Retinal pigment epithelial cell (primary cell): Measurements from ENCODE around the gene CSNK1G1.

Experiments used
- DNase-seq: peaks from one replicate; pipeline ENCODE4 v3.0.0-alpha.2; 2010; ENCODE audit warnings: low read depth
- H3K4me3 ChIP-seq: 2 replicates; pipeline ENCODE4 v1.5.1; 2011; ENCODE audit warnings: mild to moderate bottlenecking, low read length, control low read depth, moderate library complexity
- CTCF ChIP-seq: conservative IDR thresholded peaks from 2 replicates; pipeline ENCODE4 v1.5.1; 2011; ENCODE audit warnings: low read depth, low read length, control low read depth, inconsistent platforms

Gene CSNK1G1

GRCh38 chr15:64197425-64197824 is 158.5 kb downstream of the CSNK1G1 start:
- DNase-seq: no peak
- no peak overlapping the region for H3K4me3 ChIP-seq
- no peak for TF ChIP-seq CTCF

GRCh38 chr15:64193971-64194370 is 162.0 kb downstream of the CSNK1G1 start:
- peak; percentile 27 for DNase-seq
- TF ChIP-seq CTCF: peak; percentile 25
- no peak overlapping the region for H3K4me3 ChIP-seq

DNA sequence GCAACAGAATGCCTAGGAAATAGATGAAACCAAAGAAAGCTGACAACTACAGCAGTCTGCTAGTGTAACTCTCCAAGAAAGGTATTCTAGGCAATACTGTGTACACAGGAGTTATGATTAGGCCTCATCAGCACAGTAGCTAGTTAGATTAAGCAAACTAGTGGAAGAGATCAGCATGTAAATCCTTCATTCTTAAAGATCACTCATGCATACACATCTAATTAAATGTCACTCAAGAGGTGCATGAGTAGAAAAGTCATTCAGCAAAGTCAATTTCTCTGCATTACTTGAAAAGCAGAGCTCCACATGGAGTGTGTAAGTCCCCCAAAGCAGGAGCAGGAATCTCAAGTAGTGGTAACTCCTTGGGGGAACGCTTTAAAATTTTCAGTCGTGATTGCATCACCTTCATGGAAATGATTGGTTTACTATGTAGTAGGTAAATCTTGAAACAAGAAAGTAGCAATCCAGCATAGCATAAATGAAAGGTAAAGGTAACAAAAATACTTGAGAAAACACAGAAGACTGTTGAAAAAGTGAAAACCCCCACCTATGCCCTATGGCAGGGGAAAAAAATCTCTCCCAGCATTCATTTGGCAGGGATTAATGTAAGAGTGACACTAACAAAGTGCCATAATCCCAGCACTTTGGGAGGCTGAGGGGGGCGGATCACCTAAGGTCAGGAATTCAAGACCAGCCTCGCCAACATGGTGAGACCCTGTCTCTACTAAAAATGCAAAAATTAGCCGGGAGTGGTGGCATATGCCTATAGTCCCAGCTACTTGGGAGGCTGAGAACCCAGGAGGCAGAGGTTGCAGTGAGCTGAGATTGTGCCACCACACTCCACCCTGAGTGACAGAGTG is 163.8 kb downstream of the CSNK1G1 start:
- H3K4me3 ChIP-seq: no peak overlapping the region
- TF ChIP-seq CTCF: no peak
- DNase-seq: peak; percentile 72

- H3K4me3 ChIP-seq: no peak overlapping the region
- DNase-seq: no peak
- no peak for TF ChIP-seq CTCF
Measured at GRCh38 chr15:64187396-64188191, 168.4 kb downstream of the CSNK1G1 start.

GRCh38 chr15:64185146-64185911 is 170.6 kb downstream of the CSNK1G1 start:
- no peak for DNase-seq
- H3K4me3 ChIP-seq: no peak overlapping the region
- TF ChIP-seq CTCF: no peak

- no peak overlapping the region for H3K4me3 ChIP-seq
- DNase-seq: no peak
- no peak for TF ChIP-seq CTCF
Measured at GRCh38 chr15:64182859-64183370, 173.1 kb downstream of the CSNK1G1 start.
